Measurements from ENCODE around the gene NDUFAB1. TPM values are rescaled to one million over a fixed set of nuclear protein-coding genes. Genes with fewer than 3 reads are reported as not detected.

Gene NDUFAB1
- 100 to 1,000 TPM; 101 to 126 (median 115) TPM for total RNA-seq
- long read RNA-seq, donor 1, transcript NDUFAB1-201 (5 exons, 717 nt) = major isoform, 53 of 58 reads
- long read RNA-seq, donor 1, partial matches to known transcripts = 2 of 58 reads
- long read RNA-seq, donor 1, other reads (novel, unspliced or antisense) = 2 of 58 reads
- long read RNA-seq, donor 2, transcript NDUFAB1-201 (5 exons, 717 nt) = major isoform, 100 of 101 reads
- long read RNA-seq, donor 2, partial matches to known transcripts = 1 of 101 reads
- long read RNA-seq, donor 2, other reads (novel, unspliced or antisense) = 0 of 101 reads

DNA sequence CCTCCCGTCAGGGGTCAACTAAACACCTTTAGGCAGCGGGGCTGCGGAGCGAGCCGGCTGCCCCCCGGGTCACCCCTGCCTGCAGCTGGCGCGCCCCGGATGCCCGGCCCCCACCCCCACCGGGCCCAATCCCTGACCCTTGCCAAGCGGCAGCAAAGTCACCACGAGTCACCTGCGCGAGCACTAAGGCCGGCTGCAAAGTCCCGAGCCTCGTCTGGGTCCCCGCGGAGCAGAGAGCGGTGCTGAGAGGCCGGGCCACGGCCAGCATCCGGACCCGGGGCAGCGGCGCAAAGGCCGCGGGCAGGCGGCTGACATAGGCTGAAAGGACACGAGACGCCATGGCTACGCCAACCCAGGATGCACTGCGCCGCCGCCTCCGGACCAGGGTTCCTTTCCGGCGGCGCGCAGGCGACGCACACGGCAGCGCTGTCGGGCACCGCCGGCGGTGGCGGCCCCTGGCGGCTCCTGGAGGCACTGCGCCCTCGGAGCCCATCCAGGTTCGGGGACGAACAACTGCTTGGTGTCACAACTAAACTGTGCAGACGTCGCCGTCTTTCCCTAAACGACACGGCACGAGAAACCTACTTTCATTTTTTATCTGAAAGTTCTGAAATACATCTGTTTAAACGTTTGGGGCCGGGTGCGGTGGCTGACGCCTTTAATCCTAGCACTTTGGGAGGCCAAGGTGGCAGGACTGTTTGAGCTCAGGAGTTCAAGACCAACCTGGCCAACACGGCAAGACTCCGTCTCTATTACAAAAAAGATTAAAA is at the start of gene NDUFAB1:
NDUFAB1 (minus strand) TSS at position 366 of the 770 bp plus-strand sequence; CDS start at position 340, 26 bp downstream.
- Histone ChIP-seq H3K9me3 (no peaks in the 10 kb centered on the region), H3K4me3 (peak within 1 kb of the TSS; percentile 98), H3K4me1 (ENCODE audit: low read depth) (peaks cover 14% of the 10 kb centered on the region), H3K36me3 (ENCODE audit: low read depth) (no peaks in the 10 kb centered on the region)
- ATAC-seq (peak; percentile 100), DNase-seq (peak; percentile 94 to 96 (median 95))
- TF ChIP-seq, protein P1, sequence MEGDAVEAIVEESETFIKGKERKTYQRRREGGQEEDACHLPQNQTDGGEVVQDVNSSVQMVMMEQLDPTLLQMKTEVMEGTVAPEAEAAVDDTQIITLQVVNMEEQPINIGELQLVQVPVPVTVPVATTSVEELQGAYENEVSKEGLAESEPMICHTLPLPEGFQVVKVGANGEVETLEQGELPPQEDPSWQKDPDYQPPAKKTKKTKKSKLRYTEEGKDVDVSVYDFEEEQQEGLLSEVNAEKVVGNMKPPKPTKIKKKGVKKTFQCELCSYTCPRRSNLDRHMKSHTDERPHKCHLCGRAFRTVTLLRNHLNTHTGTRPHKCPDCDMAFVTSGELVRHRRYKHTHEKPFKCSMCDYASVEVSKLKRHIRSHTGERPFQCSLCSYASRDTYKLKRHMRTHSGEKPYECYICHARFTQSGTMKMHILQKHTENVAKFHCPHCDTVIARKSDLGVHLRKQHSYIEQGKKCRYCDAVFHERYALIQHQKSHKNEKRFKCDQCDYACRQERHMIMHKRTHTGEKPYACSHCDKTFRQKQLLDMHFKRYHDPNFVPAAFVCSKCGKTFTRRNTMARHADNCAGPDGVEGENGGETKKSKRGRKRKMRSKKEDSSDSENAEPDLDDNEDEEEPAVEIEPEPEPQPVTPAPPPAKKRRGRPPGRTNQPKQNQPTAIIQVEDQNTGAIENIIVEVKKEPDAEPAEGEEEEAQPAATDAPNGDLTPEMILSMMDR (IDR thresholded peaks at IDR 0.05) = peak; percentile 100
- intact Hi-C loops (cut with DNase I, micrococcal nuclease) = no loop called here

DNA sequence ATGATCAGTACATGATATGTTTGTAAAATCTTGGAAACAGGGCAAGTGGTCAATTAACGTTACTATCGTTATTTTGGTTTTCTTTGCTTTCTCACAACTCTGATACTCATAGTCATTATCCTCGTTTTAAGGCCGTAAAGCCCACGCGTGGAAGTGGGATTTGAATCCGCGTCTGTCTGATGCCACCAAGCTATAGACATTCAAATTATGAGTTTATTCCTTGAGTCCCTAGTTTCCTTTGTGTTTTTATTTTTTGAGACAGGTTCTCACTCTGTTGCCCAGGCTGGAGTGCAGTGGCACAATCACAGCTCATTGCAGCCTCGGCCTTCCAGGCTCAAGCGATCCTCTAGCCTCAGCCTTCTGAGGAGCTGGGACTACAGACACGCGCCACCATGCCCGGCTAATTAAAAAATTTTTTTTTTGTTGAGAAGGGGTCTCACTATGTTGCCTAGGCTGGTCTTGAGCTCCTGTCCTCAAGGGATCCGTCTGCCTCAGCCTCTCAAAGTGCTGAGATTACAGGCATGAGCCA is 46.2 kb upstream of the NDUFAB1 start:
- DNase-seq = no peak
- Histone ChIP-seq H3K4me3 (peak overlapping the region; percentile 96), H3K36me3 (ENCODE audit: low read depth) (peaks cover 3% of the 10 kb centered on the region), H3K9me3 (no peaks in the 10 kb centered on the region), H3K4me1 (ENCODE audit: low read depth) (peaks cover 14% of the 10 kb centered on the region)
- no peak for ATAC-seq
- intact Hi-C loops (cut with DNase I, micrococcal nuclease) = no loop called here
- TF ChIP-seq, protein P1 (IDR thresholded peaks at IDR 0.05) = no peak

DNA sequence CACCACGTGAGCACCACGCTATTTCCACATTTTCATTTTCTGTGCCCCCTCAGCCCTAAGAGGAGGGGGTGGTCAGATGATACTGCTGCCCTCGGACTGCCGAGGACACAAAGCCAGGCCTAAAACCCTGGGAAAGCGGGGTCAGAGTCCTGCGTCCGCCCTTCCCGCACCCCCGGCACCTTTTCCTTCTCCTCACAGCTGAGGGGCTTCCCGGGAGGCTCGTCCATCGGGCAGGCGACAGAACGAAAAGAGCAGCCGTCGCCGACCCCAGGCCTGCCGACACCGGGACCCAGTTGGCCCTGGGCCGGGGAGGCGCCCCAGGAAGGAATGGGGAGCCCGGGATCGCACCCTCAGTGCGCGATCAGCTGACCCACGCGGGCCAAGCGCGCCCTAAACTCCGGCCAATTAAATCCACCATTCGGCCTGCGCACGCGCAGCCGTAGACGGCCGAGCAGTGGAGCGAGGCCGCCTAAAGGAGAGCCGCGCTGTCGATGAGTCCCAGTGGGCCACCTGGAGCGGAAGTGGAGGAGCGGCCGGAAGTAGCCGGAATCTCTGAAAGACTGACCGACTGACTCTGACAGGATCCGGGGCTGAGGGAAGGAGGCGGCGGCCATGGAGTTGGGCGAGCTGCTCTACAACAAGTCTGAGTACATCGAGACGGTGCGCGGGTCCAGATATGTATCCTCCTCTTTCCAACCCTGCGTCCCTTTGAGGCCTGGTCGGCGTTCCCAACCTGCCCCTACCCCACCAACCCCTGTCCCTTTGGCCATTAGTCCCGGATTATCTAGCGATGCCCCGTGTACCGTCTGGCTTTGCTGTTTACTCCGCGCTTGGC is 45.0 kb upstream of the NDUFAB1 start, which contains the start of the genes DCTN5 and PALB2:
DCTN5 (plus strand) TSS at position 536 of the 835 bp plus-strand sequence; CDS start at position 613, 77 bp downstream.
PALB2 (minus strand) TSS at position 380 of the 835 bp plus-strand sequence; CDS start at position 227, 153 bp downstream.
- TF ChIP-seq, protein P1 (IDR thresholded peaks at IDR 0.05) = no peak
- intact Hi-C loops (cut with DNase I, micrococcal nuclease) = no loop called here
- Histone ChIP-seq H3K9me3 (no peaks in the 10 kb centered on the region), H3K36me3 (ENCODE audit: low read depth) (peaks cover 3% of the 10 kb centered on the region), H3K4me1 (ENCODE audit: low read depth) (peaks cover 14% of the 10 kb centered on the region), H3K4me3 (peak within 1 kb of the TSS; percentile 96)
- DNase-seq (peak; percentile 93 to 96 (median 93)), ATAC-seq (peak; percentile 100)

DNA sequence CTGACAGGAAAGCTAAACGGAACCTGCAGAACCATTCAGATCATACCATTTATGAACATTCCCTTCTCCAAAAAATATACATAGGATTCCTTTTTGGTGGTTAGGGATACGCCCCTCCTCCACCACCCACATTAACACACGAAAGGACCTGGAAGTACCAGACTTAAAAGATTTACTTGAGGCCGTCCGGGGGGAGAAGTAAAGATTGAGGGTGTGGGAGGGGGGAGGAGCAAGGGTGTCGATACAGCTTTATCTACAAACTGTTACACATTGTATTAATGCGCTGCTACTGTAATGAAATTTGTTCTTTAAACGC is 44.5 kb upstream of the NDUFAB1 start:
- Histone ChIP-seq H3K9me3 (no peaks in the 10 kb centered on the region), H3K36me3 (ENCODE audit: low read depth) (peaks cover 3% of the 10 kb centered on the region), H3K4me3 (peak overlapping the region; percentile 96), H3K4me1 (ENCODE audit: low read depth) (peaks cover 14% of the 10 kb centered on the region)
- peak in 1 of 3 donors; percentile 10 for DNase-seq
- no peak for ATAC-seq
- TF ChIP-seq, protein P1 (IDR thresholded peaks at IDR 0.05) = no peak
- intact Hi-C loops (cut with DNase I, micrococcal nuclease) = no loop called here

DNA sequence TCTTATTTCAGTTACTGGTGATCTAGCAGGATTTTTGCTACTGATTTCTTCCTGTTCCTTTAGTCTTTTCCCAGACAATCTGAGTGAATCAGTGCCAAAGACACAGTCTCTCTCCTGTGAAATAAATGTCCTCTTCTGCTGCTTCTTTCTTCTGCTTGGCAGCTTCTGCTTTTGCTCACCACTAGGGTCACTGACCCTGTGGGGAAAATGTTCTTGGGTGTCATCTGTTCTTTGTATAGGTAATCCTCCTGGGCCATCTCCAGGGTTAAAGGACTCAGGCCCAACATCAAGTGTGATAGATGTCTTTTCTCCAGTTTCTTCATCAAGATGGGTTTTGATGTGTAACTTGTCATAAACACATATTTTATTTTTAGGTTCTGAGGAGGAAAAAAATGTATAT is 39.8 kb upstream of the NDUFAB1 start:
- intact Hi-C loops (cut with DNase I, micrococcal nuclease) = no loop called here
- DNase-seq (no peak), ATAC-seq (no peak)
- peaks cover 4% of the 10 kb centered on the region for H3K4me1 ChIP-seq (ENCODE audit: low read depth)
- H3K9me3 ChIP-seq = no peaks in the 10 kb centered on the region
- TF ChIP-seq, protein P1 (IDR thresholded peaks at IDR 0.05) = no peak
- no peaks in the 10 kb centered on the region for H3K36me3 ChIP-seq (ENCODE audit: low read depth)
- no peak overlapping the region for H3K4me3 ChIP-seq

Measured in mucosa of descending colon (tissue), 3 donors.